ENCODE measurements around the gene SOS2.

SOS2 gene

DNA sequence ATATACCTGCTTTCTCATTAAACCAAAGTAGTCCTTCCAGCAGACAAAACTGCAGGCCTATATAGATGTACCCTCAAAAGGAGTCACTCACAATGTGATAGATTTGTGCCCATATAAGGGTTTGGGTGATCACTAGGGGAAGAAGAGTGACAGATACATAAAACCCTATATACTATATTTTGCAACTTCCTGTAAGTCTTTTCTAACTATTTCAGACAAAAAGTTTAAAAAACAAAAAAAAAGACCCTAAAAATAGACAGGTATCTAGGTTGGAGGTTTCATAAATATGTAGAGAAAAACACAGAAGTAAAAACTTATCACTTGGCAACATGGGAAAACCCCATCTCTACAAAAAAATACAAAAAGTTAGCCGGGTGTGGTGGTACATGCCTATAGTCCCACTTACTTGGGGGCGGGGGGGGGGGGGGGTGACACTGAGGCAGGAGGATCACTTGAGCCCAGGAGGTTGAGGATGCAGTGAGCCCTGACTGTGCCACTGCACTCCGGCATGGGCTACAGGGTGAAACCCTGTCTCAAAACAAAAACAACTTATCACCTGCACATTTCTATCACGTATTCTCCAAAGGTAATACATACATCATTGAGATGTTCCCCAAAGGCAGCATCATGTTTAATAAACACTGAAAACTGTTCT lies 117.9 kb downstream of the SOS2 start:
- H3K4me1 Mint-ChIP-seq (ENCODE audit: low read depth): peaks cover 66% of the 10 kb centered on the region
- no peaks in the 10 kb centered on the region for H3K9me3 Mint-ChIP-seq
- peaks cover 76% of the 10 kb centered on the region for H3K36me3 Mint-ChIP-seq (ENCODE audit: low read depth)
- peak overlapping the region; percentile 70 for H3K27ac Mint-ChIP-seq
- H3K4me3 Mint-ChIP-seq: peak overlapping the region; percentile 70
- H3K27me3 Mint-ChIP-seq: no peaks in the 10 kb centered on the region

DNA sequence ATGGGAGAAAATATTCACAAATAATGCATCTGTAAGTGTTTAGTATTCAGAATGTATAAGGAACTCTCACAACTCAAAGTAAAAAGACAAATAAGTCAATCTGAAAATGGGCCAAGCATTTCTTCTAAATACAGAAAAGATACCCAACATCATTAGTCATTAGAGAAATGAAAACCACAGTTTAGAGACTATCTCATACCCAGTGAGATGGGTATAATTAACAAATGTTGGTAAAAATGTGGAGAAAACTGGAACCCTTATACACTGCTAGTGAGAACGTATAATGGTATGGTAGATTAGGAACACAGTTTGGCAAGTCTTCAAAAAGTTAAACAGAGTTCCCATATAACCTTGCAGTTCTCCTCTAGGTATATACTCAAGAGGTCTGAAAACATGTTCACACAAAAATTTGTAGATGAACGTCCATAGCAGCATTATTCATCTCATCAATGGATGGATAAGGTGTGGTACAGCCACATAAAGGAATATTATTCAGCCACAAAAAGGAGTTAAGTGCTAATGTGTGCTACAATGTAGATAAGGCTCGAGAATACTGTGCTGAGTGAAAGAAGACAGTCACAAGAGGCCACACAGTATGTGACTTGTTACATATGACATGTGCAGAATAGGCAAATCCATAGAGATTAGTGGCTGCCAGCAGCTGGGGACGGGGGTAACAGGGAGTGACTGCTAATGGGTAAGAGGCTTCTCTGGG lies 120.9 kb downstream of the SOS2 start:
- Mint-ChIP-seq H3K9me3 (no peaks in the 10 kb centered on the region), H3K36me3 (ENCODE audit: low read depth) (peaks cover 77% of the 10 kb centered on the region)

GRCh38 chr14:50109342-50109741 lies 122.0 kb downstream of the SOS2 start:
- peaks cover 67% of the 10 kb centered on the region for H3K36me3 Mint-ChIP-seq (ENCODE audit: low read depth)
- H3K27ac Mint-ChIP-seq: no peak overlapping the region
- H3K27me3 Mint-ChIP-seq: no peaks in the 10 kb centered on the region
- peaks cover 47% of the 10 kb centered on the region for H3K4me1 Mint-ChIP-seq (ENCODE audit: low read depth)
- H3K4me3 Mint-ChIP-seq: no peak overlapping the region
- no peaks in the 10 kb centered on the region for H3K9me3 Mint-ChIP-seq

More for the DNA sequence above, 120.9 kb downstream of the SOS2 start:
- Mint-ChIP-seq H3K27me3 (no peaks in the 10 kb centered on the region), H3K4me3 (no peak overlapping the region), H3K4me1 (ENCODE audit: low read depth) (peaks cover 52% of the 10 kb centered on the region), H3K27ac (peak overlapping the region; percentile 16)

DNA sequence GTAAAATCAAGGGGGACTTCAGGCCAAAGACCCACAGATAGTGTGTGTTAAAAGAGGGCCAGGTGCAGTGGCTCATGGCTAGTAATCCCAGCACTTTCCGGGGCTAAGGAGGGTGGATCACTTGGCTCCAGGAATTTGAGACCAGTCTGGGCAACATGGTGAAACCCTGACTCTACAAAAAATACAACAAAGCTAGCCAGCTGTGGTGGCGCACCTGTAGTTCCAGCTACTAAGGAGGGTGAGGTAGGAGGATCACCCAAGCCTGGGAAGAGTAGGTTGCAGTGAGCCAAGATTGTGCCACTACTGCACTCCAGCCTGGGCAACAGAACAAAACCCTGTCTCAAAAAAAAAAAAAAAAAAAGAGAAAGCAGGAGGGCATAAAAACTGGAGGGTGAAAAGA lies 123.5 kb downstream of the SOS2 start:
- Mint-ChIP-seq H3K9me3 (no peaks in the 10 kb centered on the region), H3K27me3 (no peaks in the 10 kb centered on the region), H3K4me3 (no peak overlapping the region), H3K36me3 (ENCODE audit: low read depth) (peaks cover 60% of the 10 kb centered on the region), H3K4me1 (ENCODE audit: low read depth) (peaks cover 47% of the 10 kb centered on the region), H3K27ac (peak overlapping the region; percentile 31)

DNA sequence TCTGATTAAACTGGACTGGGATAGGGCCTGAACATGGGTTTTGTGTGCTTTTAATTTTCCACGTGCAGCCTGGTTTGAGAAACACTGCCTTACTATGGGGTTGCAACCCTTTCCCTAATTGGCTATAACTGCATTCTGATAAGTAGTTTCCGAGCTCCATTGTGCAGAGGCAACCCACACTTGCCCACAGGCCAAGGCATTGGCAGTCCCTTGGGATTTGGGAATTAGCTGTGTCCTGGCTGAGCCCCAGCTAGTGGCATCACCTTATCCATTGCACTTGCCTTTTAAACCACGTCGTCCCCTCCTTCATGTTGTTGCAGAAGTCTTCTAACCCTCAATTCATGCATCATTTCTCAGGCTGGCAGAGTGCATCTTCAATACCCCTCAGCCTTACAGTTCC lies 125.2 kb downstream of the SOS2 start:
- no peak overlapping the region for H3K27ac Mint-ChIP-seq

GRCh38 chr14:50103558-50103957 lies 127.8 kb downstream of the SOS2 start:
- H3K9me3 Mint-ChIP-seq: no peaks in the 10 kb centered on the region
- peak overlapping the region; percentile 88 for H3K27ac Mint-ChIP-seq
- peak overlapping the region; percentile 76 for H3K4me3 Mint-ChIP-seq

More for the DNA sequence above, 125.2 kb downstream of the SOS2 start:
- H3K4me1 Mint-ChIP-seq (ENCODE audit: low read depth): peaks cover 43% of the 10 kb centered on the region
- H3K27me3 Mint-ChIP-seq: no peaks in the 10 kb centered on the region
- no peaks in the 10 kb centered on the region for H3K9me3 Mint-ChIP-seq
- H3K4me3 Mint-ChIP-seq: no peak overlapping the region
- H3K36me3 Mint-ChIP-seq (ENCODE audit: low read depth): peaks cover 43% of the 10 kb centered on the region

GRCh38 chr14:50101417-50101816 lies 130.0 kb downstream of the SOS2 start:
- H3K27ac Mint-ChIP-seq: no peak overlapping the region
- H3K36me3 Mint-ChIP-seq (ENCODE audit: low read depth): peaks cover 18% of the 10 kb centered on the region
- H3K9me3 Mint-ChIP-seq: no peaks in the 10 kb centered on the region
- no peak overlapping the region for H3K4me3 Mint-ChIP-seq
- peaks cover 71% of the 10 kb centered on the region for H3K4me1 Mint-ChIP-seq (ENCODE audit: low read depth)
- no peaks in the 10 kb centered on the region for H3K27me3 Mint-ChIP-seq

More at GRCh38 chr14:50103558-50103957, 127.8 kb downstream of the SOS2 start:
- Mint-ChIP-seq H3K4me1 (ENCODE audit: low read depth) (peaks cover 56% of the 10 kb centered on the region), H3K36me3 (ENCODE audit: low read depth) (peaks cover 27% of the 10 kb centered on the region), H3K27me3 (no peaks in the 10 kb centered on the region)

- H3K27ac Mint-ChIP-seq: peak overlapping the region; percentile 74
- H3K27me3 Mint-ChIP-seq: no peaks in the 10 kb centered on the region
- H3K36me3 Mint-ChIP-seq (ENCODE audit: low read depth): peaks cover 20% of the 10 kb centered on the region
- H3K9me3 Mint-ChIP-seq: peaks cover under 1% of the 10 kb centered on the region
- H3K4me1 Mint-ChIP-seq (ENCODE audit: low read depth): peaks cover 77% of the 10 kb centered on the region
- no peak overlapping the region for H3K4me3 Mint-ChIP-seq
Observed at GRCh38 chr14:50100805-50101204, 130.6 kb downstream of the SOS2 start.

- Mint-ChIP-seq H3K36me3 (ENCODE audit: low read depth) (peaks cover 23% of the 10 kb centered on the region), H3K27ac (peak overlapping the region; percentile 85), H3K9me3 (peaks cover 3% of the 10 kb centered on the region), H3K4me1 (ENCODE audit: low read depth) (peaks cover 82% of the 10 kb centered on the region), H3K27me3 (no peaks in the 10 kb centered on the region), H3K4me3 (peak overlapping the region; percentile 63)
Observed at GRCh38 chr14:50099335-50099734, 132.0 kb downstream of the SOS2 start.

DNA sequence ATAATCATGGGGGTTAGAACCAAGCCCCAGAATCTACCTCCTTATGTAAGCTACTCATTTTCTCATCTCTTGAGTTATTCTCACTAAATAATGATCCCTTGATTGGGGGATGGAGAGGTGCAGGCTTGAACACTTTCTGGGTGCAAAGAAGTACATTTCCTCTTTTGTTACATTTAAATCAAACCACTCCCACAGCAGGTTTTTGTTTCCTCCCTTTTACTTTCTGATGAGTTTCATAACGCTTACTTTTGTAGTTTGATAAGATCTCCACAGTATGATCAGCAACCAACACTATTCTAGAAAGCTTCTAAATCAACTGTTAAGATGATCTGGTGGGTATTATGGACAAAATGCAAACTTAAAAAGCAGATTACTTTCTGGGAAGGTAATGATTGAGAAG lies 135.5 kb downstream of the SOS2 start:
- Mint-ChIP-seq H3K4me1 (ENCODE audit: low read depth) (peaks cover 89% of the 10 kb centered on the region), H3K4me3 (peak overlapping the region; percentile 61), H3K27me3 (no peaks in the 10 kb centered on the region), H3K36me3 (ENCODE audit: low read depth) (peaks cover 16% of the 10 kb centered on the region), H3K27ac (peak overlapping the region; percentile 69), H3K9me3 (peaks cover 3% of the 10 kb centered on the region)

DNA sequence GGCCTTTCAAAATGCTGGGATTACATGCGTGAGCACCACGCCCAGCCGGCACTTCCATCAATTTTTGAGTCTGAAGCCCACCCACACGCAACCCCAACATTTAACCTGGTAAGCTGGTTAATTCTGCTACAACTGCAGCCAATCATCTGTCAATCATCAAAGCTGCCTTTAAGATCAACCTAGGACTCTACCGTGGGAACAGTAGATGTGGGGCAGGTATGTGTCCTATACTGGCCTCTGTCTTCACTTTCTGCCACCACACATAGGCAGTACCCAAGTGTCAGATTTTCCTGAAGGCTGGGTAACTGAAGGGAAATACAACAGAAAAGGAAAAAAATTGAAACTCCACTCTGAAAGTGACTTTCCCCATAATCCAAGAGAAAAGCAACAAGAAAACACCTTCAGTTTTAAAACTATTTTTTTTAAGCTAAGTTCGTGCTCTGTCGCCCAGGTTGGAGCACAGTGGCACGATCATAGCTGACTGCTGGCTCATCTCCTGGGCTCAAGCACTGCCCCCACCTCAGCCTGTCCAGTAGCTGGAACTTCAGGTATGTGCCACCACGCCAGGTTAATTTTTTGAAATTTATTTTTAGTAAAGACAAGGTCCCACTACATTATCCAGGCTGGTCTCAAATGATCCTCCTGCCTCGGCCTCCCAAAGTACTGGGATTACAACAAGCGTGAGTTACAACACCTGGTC lies 137.2 kb downstream of the SOS2 start:
- Mint-ChIP-seq H3K4me3 (no peak overlapping the region), H3K4me1 (ENCODE audit: low read depth) (peaks cover 85% of the 10 kb centered on the region), H3K36me3 (ENCODE audit: low read depth) (peaks cover 20% of the 10 kb centered on the region), H3K9me3 (peaks cover 3% of the 10 kb centered on the region), H3K27ac (no peak overlapping the region), H3K27me3 (no peaks in the 10 kb centered on the region)

GRCh38 chr14:50093496-50093895 lies 137.9 kb downstream of the SOS2 start:
- peak overlapping the region; percentile 26 for H3K27ac Mint-ChIP-seq
- no peaks in the 10 kb centered on the region for H3K27me3 Mint-ChIP-seq
- peaks cover 3% of the 10 kb centered on the region for H3K9me3 Mint-ChIP-seq
- no peak overlapping the region for H3K4me3 Mint-ChIP-seq
- peaks cover 18% of the 10 kb centered on the region for H3K36me3 Mint-ChIP-seq (ENCODE audit: low read depth)
- peaks cover 87% of the 10 kb centered on the region for H3K4me1 Mint-ChIP-seq (ENCODE audit: low read depth)

GRCh38 chr14:50092006-50092555 lies 139.3 kb downstream of the SOS2 start:
- Mint-ChIP-seq H3K4me3 (no peak overlapping the region), H3K4me1 (ENCODE audit: low read depth) (peaks cover 93% of the 10 kb centered on the region), H3K36me3 (ENCODE audit: low read depth) (peaks cover 21% of the 10 kb centered on the region), H3K9me3 (peaks cover 3% of the 10 kb centered on the region), H3K27me3 (no peaks in the 10 kb centered on the region), H3K27ac (peak overlapping the region; percentile 68)

DNA sequence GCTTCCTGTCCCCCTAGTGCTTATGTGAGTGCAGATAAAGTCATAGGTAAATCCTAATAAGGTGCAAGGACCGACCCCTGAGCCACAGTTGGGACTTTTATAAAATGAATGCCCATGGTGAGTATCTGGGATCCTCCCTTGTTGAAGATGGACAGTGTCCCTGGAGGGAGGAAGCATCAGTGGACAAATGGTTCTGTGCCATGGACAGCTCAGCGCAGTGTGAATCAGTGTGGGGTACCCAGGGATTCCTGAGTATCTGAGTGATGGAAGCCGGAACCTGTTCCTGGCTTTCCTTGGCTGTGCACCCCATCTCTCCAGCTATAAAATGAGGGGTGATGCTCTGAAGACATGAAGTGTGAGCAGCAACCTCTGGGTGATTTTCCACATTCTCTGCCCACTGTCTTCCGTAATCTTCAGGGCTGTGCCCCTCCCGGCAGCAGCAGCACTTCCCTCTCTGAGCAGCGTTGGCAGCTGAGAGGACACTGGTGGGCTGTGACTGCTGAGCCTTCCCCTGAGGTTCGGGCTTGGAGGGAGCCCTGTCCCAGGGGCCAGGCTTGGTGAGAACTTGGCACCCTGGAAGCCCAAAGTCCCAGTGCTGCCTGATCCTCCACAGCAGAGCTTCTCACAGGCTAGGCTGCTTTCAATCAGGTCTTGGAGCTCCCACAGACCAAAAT lies 140.0 kb downstream of the SOS2 start:
- Mint-ChIP-seq H3K4me3 (peak overlapping the region; percentile 9), H3K27ac (peak overlapping the region; percentile 72)

More for the DNA sequence above, 140.0 kb downstream of the SOS2 start:
- Mint-ChIP-seq H3K27me3 (no peaks in the 10 kb centered on the region), H3K36me3 (ENCODE audit: low read depth) (peaks cover 16% of the 10 kb centered on the region), H3K9me3 (peaks cover 3% of the 10 kb centered on the region), H3K4me1 (ENCODE audit: low read depth) (peaks cover 93% of the 10 kb centered on the region)

Data from stimulated activated naive CD8-positive, alpha-beta T cell treated with anti-CD3 and anti-CD28 coated beads, Interleukin-15, Interleukin-2, amounts not matched to agents 100 ng/mL and 50 ng/mL, for 24 hours (primary cell).